MV-4-11 (cell line): ENCODE results near the gene CD40LG.
A peak's percentile ranks its signal among the peaks of the same experiment; 100 is the strongest.

Experiments used
- DNase-seq: peaks from one replicate; lab custom pipeline; 2025; lab: John Stamatoyannopoulos, UW

Gene CD40LG

DNA sequence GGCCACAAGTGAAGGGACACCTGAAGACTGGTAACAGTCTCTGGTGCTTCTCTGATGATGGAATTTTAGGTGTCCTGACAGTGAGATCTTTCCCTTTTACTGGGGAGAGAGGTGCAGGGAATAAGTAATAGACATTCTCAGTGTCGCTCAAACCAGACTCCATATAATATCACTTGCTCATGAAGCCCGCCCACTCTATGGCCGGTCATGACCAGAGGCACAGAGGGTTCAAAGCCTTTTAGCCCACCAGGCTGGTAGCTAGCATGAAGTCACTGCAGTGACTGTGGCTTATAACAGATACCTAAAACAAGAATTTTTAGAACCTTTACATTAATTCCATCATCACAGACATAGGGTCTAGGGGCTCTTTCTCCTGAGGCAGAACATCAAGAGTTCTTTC, 2.9 kb downstream of the CD40LG start:
- DNase-seq: no peak

DNA sequence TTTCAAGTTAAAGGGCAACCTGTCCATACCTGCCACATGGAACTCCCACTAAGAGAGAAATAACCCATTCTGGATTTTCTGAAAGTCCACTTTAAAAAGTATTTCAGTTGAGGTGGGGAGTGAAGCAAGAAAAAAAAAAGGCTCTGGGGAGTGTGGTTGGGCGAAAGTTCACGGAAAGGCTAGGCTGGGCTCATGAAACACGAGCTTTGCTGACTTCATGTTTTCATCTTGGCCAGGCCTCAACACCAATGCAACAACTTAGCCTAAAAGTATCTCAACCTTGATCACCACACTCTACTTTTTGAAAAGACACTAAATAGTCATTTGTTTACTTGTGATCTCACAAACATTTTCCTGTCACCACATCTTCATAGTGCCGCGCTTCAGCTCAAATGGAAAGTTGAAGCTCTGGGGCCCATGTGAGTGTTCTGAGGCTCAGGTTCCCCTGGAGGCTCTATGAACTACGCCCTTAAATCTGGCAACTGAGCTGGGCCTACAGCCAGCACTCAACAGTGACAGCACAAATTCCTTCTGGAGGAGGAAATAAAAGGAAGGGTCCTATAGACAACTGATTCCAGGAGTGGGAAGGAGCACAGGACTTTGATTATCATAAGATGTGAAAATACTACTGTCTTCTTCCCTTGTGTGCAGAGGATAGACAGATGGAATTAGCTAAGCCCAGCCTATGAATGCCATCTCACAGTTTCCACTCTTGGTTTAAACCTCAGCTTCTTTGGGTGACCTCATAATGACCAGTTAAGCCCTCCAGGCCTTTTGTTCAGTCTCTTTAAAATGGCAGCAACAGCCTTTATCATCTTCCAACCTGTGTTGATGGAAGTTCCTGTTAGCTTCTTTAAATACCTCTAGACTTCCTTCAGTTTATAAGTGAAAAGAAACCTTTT, 5.1 kb downstream of the CD40LG start:
- no peak for DNase-seq

DNA sequence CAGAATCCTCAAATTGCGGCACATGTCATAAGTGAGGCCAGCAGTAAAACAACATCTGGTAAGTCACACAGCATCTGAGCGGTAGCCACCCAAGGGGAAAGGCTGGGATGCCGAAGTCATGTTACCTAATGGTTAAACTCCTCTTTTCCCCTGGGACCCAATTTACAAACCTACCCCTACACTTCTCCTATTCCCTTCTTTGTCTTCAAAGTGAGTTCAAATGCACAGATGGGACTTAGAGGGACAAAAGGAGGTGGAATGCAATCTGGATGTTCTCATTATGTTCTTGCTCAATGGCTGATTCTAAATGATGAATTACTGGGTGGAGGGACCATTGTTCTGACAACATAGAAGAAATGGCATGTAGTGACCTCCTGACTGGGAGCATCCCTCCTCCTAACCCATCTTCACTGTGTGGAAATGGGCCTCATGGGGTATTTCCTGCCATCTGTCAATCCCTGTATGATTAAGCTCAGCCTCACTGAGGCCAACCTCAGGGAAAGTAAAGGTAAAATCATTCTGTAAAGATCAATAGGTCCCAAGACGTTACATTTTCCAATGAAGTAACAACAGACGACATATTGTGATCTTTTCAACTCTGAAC, 8.5 kb downstream of the CD40LG start:
- no peak for DNase-seq

DNA sequence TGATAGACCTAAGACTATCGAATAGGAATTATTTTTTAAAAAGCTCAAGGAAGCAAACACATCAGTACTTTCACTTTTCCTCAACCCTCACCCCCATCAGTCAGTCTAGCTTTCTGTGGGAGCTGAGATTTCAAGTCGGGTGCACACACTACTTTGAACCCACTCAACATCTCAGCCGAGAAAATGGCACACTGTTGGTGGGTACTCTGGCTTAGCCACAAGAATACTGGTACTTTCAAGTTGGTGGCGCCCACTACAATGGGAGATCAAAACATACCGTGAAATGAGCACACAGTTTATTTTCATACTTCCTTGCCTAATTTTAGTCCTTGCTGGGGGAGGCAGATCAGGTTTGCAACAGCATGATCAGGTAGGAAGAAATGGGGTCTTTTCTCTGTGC, 10.2 kb downstream of the CD40LG start:
- DNase-seq: no peak

DNA sequence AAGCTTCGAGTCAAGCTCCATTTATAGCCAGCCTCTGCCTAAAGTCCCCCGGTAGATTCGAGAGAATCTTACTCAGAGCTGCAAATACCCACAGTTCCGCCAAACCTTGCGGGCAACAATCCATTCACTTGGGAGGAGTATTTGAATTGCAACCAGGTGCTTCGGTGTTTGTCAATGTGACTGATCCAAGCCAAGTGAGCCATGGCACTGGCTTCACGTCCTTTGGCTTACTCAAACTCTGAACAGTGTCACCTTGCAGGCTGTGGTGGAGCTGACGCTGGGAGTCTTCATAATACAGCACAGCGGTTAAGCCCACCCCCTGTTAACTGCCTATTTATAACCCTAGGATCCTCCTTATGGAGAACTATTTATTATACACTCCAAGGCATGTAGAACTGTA, 11.2 kb downstream of the CD40LG start:
- no peak for DNase-seq

DNA sequence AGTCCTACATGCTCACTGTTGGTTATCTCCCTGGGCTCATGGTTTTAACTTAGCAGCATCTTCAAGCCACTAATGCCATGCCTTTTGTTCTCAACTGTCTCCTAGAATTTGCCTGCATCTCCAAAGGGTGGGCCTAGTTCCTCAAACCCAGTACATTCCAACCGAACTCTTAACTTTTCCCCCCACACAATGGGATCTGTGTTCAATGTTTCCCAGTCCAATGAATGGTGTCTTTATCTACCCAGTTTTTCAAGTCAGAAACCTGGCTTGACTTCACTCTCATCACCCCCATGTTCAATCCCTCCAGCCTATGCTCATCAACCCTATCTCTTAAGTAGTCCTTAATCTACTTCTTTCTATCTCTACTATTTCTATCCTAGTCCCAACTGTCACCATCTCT, 12.9 kb downstream of the CD40LG start:
- no peak for DNase-seq

DNA sequence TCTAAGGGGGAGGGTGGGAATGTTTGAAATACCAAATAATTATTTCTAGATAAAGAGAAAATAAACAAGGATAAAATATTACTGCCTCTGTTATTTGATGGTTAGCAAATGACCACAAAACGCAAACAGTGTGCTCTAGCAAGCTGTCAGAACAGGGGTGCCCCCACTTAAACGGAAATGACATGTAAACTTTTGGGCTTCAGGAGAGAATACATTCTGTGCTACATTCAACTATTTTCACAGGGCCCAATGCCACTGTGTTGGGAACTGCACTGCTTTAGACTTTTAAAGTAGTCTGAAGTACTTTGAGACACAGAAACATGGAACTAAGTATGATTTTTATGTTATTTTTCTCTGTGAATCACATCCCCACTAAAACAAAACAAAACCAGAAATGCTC, 14.1 kb downstream of the CD40LG start:
- no peak for DNase-seq

DNA sequence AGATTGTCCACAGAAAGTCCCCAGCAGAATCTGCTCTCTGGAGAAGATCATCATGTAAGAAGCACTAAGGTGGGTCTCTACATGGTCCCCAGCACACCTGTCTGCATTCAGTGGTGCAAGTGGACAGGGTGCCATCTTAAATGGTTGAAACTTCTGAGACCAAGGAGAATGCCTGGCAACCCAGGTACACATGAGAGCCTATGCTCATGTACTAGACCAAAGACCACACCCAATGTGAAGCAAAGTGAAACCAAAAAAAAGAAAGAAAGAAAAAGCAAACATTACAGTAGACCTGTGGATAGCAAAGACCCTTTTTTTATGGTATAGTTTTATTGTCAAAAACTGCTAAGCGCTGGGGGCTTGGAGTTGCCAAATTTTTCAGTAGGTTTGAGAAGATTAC, 15.0 kb downstream of the CD40LG start:
- DNase-seq: no peak

DNA sequence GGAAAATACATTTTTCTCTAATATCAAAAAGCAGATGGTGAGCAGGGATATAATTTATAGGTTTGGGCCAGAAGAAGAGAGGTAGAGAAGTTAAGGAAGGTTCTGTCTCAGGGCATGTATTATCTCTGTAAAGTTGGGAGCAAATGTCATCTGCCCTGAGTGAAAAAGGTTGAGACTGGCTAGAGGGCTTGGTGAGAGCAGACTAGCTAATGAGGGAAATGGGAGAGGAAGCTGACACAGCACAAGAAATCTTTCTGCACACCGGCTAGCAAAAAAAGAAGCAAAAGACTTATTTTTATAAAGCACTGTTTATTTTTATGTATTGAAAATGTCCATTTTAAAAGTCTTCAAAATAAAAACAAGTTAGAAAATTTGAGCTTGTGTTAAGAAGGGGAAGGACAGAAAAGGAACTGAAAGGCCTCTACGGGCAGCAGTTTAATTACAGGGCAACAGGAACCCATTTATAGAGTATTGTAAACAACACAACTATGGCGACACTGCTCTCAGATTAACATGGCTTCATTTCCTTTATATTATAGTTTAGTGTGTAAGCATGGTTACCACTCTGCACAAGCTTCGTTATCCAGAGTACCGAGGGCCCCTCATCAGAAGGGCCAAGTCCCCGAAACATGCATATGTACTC, 17.4 kb downstream of the CD40LG start:
- peak; percentile 72 for DNase-seq

DNA sequence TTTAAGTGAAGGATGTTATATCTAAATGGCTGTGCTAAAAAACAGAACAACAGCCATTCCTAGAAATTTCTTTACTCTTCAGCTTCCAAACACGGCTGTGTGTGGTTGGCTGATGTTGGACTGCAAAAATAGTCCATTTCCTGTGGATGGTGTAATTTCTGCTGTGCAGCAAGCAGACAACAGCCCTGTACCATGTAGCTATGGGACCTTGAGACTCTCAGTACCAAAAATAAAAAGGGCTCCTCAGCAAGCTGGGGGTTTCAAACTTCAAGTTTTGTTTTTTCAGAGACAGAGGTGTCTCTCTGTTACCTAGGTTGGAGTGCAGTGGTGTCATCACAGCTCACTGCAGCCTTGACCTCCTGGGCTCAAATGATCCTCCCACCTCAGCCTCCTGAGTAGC, 18.1 kb downstream of the CD40LG start:
- peak; percentile 58 for DNase-seq

DNA sequence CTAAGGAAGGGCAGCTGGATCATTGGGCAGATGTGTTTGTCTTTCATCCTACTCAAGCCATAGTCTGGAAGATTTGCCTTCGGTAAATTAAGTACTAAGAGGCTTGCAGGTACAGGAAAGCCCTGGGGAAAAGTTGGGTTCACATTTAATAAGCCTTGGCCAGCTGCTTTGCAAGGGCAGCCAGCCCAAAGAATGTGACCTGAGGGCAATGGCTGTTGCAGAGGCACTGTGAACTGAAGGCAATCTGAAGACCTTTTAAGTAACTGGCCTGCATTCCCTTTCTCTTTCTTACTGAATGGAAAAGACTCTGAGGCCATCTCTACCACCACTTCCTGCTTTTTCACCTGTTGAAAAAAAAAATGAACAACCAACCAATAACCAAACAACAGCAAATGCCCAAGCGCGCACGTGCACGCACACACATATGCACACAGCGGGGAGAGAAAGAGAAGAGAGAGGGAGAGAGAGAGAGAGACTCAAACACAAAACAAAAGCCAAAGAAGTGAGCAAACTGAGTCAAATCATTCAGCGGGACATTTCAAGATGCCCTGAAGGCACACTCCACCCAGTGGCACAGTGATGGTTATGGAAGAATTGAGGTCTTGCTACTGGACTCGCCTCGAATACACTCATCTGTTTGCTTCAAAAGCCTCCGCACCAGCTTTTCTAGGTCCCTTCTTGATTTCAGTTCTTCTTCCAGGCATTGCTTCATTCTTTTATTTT, 19.6 kb downstream of the CD40LG start:
- DNase-seq: no peak

DNA sequence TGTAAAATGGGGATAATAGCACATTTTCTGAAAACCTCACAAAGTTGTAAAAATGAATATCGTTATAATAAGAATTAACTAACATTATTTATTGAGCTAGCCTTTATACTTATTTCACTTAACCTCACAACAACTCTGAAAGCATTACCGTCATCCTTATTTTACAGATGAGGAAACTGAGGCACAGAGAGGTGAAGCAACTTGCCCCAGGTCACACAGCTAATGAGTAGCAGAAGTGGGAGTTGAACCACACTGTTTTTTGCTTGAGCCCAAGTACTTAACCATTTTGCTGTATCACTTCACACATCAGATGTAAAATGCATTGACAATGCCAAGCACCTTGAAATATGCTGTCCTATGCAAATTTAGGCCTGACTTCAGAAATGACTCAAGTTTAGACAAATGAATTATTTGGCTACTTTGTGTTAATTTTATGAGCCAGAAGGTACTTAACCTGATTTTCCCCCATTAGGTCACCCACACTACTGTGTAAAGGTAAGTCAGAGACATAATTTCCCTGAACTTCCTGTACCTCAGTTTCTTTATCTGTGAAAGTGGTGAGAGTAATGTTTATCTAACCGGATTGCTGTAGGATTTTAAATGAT, 23.1 kb downstream of the CD40LG start:
- DNase-seq: no peak

DNA sequence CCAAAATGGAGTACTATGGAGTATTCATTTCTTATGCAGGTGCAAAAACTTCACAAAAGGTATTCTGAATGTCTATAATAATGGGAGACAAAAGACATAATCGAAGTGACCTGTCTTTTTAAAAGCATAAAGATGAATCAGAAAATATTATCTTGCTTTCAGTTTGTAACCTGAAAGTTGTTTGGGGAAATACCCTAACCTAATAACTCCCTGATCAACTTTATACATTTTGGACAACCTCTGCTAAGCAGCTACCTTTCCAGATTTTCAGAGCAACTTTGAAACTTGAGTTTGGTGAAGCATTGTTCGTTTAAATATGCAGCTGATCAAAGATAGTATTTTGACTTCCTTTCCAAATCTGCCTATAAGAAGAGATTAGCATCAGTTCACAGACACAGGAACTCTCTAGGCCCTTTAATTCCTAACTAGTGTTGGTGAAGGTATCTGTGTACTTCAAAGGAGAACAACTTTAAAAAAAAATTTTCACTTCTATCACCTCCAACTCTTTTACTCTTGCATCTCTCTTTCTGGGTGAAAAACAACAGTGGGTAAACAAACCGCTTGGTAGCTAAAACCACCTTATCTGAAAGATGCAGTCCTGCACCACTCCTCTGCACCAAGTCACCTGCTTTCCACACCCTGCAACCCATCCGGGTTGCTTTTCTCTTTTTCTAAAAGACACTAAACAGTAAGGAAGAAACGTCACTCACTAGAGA, 26.5 kb downstream of the CD40LG start:
- no peak for DNase-seq

DNA sequence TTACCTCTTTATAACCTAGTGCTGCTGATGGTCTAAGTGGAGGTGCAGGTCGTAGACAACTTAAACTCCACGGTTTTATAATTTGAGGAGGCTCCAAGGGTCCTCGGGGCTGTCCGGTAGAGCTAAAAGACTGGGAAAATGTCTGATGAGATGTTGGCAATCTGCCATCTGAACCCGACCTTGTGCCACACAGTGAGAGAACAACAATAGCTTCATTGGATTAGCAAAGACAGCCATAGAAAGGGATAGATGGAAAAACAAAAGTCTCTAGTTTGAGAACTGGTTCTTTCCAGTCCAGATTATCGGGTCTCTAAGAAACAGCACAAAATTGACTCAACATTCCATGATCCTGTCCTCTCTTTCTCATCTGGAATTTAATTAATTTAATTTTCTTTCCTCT, 31.6 kb downstream of the CD40LG start:
- no peak for DNase-seq

DNA sequence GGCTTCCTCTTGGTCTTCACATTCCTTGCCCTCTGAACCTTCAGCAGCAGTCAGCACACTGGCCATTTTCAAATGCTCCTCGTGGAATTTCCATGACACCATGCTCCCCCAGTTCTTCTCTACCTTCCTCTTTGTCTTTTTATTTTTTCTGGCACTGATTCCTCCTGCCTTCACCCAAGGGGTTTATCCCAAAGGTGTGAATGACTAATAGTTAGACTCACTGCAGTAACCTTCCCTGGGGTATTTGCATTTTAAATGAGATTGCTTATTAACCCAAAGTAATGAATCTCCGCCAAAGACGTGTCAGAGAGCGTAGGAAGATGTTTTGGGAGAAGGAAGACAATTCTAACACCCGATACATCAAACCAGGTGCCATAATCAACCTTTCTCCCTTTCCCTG, 36.2 kb downstream of the CD40LG start:
- no peak for DNase-seq

DNA sequence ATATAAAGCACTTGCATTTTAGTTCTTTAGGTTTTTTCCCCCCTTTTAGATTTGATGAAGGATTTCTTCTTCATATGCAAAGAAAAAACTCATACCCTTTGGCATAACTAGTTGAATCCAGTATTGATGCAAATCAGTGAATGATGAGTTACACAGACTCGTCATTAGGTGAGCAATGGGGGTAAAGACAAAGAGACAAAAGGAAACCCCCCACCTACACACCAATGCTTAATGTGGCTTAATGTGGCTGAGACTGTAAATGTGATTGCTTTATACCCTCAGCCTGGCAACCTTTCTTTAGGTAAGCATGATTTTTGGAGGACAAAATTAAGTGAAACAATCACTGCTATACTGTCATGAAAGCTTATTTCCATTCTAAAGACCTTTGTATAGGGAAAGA, 39.5 kb downstream of the CD40LG start:
- no peak for DNase-seq

DNA sequence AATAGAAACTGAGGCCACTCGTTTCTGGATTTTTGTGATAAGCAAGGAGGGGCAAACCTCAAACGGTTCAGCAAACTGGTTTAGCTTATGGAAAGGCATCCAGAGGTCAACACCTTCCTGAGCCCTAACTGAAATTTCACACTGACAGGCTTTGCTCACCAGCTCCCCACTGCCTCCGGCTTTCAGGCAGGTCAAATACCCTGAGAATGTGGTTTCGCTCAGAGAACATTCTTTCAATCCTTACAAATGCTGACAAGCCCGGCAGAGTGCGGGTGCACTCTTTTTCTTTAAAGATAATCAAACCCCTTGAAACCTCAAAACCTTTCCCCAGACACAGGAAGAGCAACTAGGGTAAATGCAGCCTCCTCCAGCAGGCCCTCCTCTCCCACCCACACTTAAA, 41.5 kb downstream of the CD40LG start:
- no peak for DNase-seq

DNA sequence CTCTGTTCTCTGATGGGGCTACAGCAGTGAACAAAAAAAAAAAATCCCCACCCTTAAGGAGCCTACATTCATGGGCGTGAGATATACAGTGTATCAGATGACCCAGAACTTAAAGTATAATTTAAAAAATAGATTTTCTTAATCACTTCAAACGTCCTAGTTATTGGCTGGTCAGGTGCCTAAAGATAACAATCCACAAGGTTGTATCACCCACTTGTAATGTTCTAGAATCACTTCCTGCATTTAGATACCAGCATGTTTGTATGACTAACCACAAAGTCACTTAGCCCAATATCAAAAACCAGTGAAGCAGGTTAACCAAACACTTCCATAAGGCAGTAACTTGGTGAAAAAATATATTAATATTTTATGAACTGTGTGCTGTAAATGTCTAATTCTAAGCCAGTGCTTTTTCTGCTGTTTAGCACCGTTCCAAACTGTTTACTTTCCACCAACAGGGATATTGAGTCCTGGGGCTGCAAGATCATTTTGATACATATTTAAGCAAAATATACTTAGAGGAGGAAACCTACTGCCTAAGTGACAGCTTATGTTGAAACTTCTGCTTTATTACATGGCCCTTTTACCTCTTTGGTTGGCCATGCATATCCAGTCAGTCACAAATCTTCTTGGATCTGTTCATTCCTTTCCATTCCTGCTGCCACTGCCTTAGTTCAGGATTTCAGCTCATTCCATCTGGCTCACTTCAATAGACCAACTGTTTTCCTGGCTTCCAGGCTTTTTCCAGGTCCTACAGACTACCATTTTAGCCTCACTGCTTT, 43.3 kb downstream of the CD40LG start:
- DNase-seq: no peak

DNA sequence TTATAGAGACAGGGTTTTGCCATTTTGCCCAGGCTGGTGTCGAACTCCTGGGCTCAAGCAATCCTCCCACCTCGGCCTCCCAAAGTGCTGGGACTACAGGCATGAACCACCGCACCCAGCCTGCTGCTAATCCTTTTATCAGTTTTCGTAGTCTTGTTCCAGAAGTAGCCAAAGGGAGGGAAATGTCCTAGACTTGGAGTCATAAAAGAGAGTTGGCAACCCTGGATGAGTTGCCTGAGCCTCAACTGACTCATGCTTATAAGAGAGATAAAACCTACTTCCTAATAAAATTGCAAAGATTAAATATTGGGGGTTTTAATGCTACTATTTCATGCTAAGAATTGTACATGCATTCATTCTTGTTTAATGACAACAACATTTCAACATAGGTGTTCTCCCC, 44.3 kb downstream of the CD40LG start:
- no peak for DNase-seq

DNA sequence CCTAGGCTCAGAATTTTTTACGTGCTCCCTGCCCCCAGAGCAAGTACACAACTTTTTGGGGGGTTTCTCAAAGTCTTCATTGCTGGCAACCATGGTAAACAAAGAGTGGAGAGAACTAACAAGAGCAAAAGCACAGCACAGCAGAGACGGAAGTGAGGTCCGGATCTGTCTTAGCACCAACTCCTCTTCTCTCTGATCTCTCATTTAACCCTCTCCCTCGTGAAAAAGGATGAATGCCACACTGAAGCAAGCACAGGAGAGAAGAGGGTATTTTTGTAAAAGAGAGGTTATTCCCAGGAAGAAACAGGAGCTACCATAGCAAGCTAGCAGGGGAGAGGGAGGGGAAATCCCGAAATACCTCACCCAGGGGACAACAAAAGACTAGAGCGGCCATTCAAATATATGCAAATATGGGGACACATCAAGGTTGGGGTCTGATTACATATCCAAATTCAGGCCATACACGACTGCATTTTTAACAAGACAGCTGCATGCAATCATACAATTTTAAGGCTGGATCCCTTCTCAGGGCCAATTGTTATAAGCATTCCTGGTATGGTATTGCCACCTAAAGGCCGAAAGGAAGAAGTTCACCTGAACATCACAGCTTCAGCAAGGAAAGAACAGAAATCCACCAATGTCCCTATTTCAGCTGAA, 46.6 kb downstream of the CD40LG start:
- peak; percentile 25 for DNase-seq
